Left forelimb (tissue), 1 donor: ENCODE measurements around the gene KRTAP4-5.
"Not testable (repeated sequence)": the region's sequence is repeated elsewhere in the genome, so short reads cannot be mapped to it uniquely, and the experiment has no call there.

Experiments
- DNase-seq: peaks from one replicate; pipeline ENCODE4 v3.0.0-alpha.2; 2018; ENCODE audit warnings: low spot score

Gene KRTAP4-5

GRCh38 chr17:41149652-41149985 is at the start of gene KRTAP4-5:
Gene KRTAP4-5, minus strand, starts transcription at chr17:41149825. Its CDS starts 58 bp downstream, at chr17:41149767.
- no peak for DNase-seq

GRCh38 chr17:41196068-41196467 is 46.4 kb upstream of the KRTAP4-5 start:
- DNase-seq, result no peak

- DNase-seq, result no peak
Observed at GRCh38 chr17:41190328-41190727, 40.7 kb upstream of the KRTAP4-5 start.

- not testable (repeated sequence) for DNase-seq
Observed at GRCh38 chr17:41189837-41190318, 40.3 kb upstream of the KRTAP4-5 start, which contains the start of gene KRTAP9-1. Gene KRTAP9-1, plus strand, starts transcription at chr17:41189887. Its CDS starts 0 bp downstream, at chr17:41189887.

- DNase-seq, result no peak
Observed at GRCh38 chr17:41186872-41187271, 37.2 kb upstream of the KRTAP4-5 start.

GRCh38 chr17:41185001-41185400 is 35.4 kb upstream of the KRTAP4-5 start:
- no peak for DNase-seq

GRCh38 chr17:41184480-41184961 is 34.9 kb upstream of the KRTAP4-5 start, which contains the start of gene KRTAP4-1:
Gene KRTAP4-1, minus strand, starts transcription at chr17:41184911. Its CDS starts 57 bp downstream, at chr17:41184854.
- no peak for DNase-seq

- no peak for DNase-seq
Observed at GRCh38 chr17:41178843-41179616, 29.4 kb upstream of the KRTAP4-5 start.

- no peak for DNase-seq
Observed at GRCh38 chr17:41178341-41178740, 28.7 kb upstream of the KRTAP4-5 start.

GRCh38 chr17:41177727-41178271 is 28.2 kb upstream of the KRTAP4-5 start, which contains the start of gene KRTAP4-2:
Gene KRTAP4-2, minus strand, starts transcription at chr17:41178221. Its CDS starts 57 bp downstream, at chr17:41178164.
- DNase-seq, result no peak

GRCh38 chr17:41176744-41177387 is 27.2 kb upstream of the KRTAP4-5 start:
- DNase-seq, result no peak

- DNase-seq, result no peak
Observed at GRCh38 chr17:41171886-41172285, 22.3 kb upstream of the KRTAP4-5 start.

GRCh38 chr17:41168121-41168520 is 18.5 kb upstream of the KRTAP4-5 start, which contains the start of gene KRTAP4-3:
Gene KRTAP4-3, minus strand, starts transcription at chr17:41168221. Its CDS starts 49 bp downstream, at chr17:41168172.
- DNase-seq, result no peak

GRCh38 chr17:41167561-41167960 is 17.9 kb upstream of the KRTAP4-5 start:
- no peak for DNase-seq

GRCh38 chr17:41163828-41164227 is 14.2 kb upstream of the KRTAP4-5 start:
- DNase-seq, result no peak

- DNase-seq, result no peak
Observed at GRCh38 chr17:41160648-41161047, 11.0 kb upstream of the KRTAP4-5 start, which contains the start of gene KRTAP4-4. Gene KRTAP4-4, minus strand, starts transcription at chr17:41160748. Its CDS starts 57 bp downstream, at chr17:41160691.

GRCh38 chr17:41160190-41160589 is 10.6 kb upstream of the KRTAP4-5 start:
- DNase-seq, result not testable (repeated sequence)

- DNase-seq, result no peak
Observed at GRCh38 chr17:41153856-41154255, 4.2 kb upstream of the KRTAP4-5 start.

- no peak for DNase-seq
Observed at GRCh38 chr17:41151525-41151924, 1.9 kb upstream of the KRTAP4-5 start.

GRCh38 chr17:41150026-41150425 is 401 bp upstream of the KRTAP4-5 start:
- no peak for DNase-seq

- DNase-seq, result not testable (repeated sequence)
Observed at GRCh38 chr17:41148971-41149651, 514 bp downstream of the KRTAP4-5 start.
